ENCODE measurements around the gene HOXD9. TPM values are rescaled to one million over a fixed set of nuclear protein-coding genes. Genes with fewer than 3 reads are reported as not detected.

HOXD9 gene
- total RNA-seq, 2 experiments from 2014 or later, result not detected

DNA sequence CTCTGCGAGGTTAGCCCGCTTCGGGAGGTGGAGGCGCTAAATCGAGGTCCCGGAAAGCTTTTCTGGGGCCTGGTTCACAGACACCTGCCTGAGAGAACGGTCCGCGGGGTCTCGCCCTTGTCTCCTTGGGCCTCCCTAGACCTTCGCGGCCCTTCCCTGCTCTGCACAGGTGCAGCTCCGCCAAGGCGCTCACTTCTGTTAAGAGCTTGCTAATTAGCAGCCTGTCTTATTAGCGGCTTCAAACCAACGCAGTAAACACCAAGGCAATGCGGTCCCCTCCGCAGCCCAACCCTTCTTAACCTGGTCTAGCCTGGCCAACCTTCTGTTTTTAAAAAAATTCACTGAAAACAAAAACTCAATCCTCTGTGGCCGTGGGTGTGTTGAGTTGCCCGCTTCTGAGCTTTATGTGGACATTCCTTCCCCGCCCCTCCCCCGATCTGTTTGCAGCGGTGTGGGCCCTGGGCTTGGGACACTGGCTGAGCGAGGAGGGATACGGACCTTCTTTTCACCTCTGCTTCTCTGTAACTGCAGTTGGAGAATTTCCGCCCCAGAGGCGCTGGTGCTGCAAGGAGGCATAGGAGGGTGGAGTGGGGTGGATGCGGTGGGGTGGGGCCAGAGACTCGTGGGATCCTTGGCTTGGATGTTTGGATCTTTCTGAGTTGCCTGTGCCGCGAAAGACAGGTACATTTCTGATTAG is 25.4 kb downstream of the HOXD9 start:
- Mint-ChIP-seq H3K27me3 (peaks cover 84% of the 10 kb centered on the region), H3K36me3 (ENCODE audit: low read depth) (no peaks in the 10 kb centered on the region), H3K4me3 (no peak overlapping the region), H3K4me1 (ENCODE audit: low read depth) (peaks cover 7% of the 10 kb centered on the region), H3K27ac (no peak overlapping the region), H3K9me3 (no peaks in the 10 kb centered on the region)
- intact Hi-C loops (cut with micrococcal nuclease), result no loop called here
- POLR2A ChIA-PET, result no interaction called here
- CTCF ChIA-PET, result no interaction called here
- DNase-seq (no peak), ATAC-seq (no peak)
- TF ChIP-seq, protein P1, sequence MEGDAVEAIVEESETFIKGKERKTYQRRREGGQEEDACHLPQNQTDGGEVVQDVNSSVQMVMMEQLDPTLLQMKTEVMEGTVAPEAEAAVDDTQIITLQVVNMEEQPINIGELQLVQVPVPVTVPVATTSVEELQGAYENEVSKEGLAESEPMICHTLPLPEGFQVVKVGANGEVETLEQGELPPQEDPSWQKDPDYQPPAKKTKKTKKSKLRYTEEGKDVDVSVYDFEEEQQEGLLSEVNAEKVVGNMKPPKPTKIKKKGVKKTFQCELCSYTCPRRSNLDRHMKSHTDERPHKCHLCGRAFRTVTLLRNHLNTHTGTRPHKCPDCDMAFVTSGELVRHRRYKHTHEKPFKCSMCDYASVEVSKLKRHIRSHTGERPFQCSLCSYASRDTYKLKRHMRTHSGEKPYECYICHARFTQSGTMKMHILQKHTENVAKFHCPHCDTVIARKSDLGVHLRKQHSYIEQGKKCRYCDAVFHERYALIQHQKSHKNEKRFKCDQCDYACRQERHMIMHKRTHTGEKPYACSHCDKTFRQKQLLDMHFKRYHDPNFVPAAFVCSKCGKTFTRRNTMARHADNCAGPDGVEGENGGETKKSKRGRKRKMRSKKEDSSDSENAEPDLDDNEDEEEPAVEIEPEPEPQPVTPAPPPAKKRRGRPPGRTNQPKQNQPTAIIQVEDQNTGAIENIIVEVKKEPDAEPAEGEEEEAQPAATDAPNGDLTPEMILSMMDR (IDR thresholded peaks at IDR 0.05), result no peak

DNA sequence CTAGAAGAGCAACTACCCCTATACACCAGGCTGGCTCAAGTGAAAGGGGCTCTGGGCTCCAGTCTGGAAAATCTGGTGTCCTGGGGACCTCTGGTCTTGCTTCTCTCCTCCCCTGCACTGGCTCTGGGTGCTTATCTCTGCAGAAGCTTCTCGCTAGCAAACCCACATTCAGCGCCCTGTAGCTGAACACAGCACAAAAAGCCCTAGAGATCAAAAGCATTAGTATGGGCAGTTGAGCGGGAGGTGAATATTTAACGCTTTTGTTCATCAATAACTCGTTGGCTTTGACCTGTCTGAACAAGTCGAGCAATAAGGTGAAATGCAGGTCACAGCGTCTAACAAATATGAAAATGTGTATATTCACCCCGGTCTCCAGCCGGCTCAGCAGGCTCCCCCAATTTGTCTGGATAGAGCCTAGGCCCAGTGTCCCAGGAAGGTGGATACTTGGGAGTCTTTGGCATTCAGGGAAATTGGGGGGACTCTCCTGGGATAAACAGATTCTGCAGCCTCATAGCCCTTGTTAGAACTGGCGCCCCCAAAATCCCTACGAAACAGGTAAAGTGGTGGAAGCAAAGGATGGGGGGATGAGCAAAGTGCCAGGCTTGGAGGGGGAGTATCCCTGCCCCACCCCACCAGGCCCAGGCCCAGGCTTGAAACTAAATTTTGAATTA is 26.4 kb downstream of the HOXD9 start:
- intact Hi-C loops (cut with micrococcal nuclease), result no loop called here
- Mint-ChIP-seq H3K27me3 (peaks cover 84% of the 10 kb centered on the region), H3K27ac (no peak overlapping the region), H3K36me3 (ENCODE audit: low read depth) (no peaks in the 10 kb centered on the region), H3K4me1 (ENCODE audit: low read depth) (peaks cover 7% of the 10 kb centered on the region), H3K4me3 (no peak overlapping the region), H3K9me3 (no peaks in the 10 kb centered on the region)
- DNase-seq (no peak), ATAC-seq (no peak)
- ChIA-PET POLR2A (no interaction called here), CTCF (no interaction called here)
- TF ChIP-seq, protein P1 (IDR thresholded peaks at IDR 0.05), result no peak

DNA sequence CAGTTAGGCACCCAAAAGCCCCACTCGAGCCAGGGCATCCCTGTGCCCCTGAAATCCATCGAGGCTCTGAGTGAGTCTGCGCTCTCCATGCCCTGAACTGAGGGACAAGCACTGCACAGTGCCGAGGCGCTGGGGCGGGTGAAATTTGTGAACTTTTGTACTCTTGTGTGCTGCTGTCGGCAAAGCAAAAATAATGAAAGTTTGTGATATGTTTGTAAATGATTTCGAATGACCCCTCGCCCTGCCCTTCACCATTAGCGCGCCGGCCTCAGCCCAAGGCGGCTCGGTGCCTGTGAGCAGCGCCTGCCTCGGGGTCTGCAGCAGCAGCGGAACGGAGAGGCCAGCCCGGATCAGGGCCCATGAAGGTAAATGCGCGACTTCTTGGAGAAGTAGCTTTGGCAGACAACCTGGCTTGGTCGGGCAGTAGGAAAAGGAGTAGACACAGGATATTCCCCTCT is 27.0 kb downstream of the HOXD9 start:
- Mint-ChIP-seq H3K27me3 (peaks cover 84% of the 10 kb centered on the region), H3K27ac (no peak overlapping the region), H3K4me1 (ENCODE audit: low read depth) (peaks cover 7% of the 10 kb centered on the region), H3K4me3 (no peak overlapping the region), H3K9me3 (no peaks in the 10 kb centered on the region), H3K36me3 (ENCODE audit: low read depth) (no peaks in the 10 kb centered on the region)
- POLR2A ChIA-PET, result no interaction called here
- DNase-seq, result no peak
- CTCF ChIA-PET, result interaction anchor here (2.7 kb wide), 1 partner anchor 306 kb away, joined by 8 read pairs; no protein-coding TSS in a partner anchor
- intact Hi-C loops (cut with micrococcal nuclease), result no loop called here
- TF ChIP-seq, protein P1 (IDR thresholded peaks at IDR 0.05), result no peak
- ATAC-seq, result no peak

DNA sequence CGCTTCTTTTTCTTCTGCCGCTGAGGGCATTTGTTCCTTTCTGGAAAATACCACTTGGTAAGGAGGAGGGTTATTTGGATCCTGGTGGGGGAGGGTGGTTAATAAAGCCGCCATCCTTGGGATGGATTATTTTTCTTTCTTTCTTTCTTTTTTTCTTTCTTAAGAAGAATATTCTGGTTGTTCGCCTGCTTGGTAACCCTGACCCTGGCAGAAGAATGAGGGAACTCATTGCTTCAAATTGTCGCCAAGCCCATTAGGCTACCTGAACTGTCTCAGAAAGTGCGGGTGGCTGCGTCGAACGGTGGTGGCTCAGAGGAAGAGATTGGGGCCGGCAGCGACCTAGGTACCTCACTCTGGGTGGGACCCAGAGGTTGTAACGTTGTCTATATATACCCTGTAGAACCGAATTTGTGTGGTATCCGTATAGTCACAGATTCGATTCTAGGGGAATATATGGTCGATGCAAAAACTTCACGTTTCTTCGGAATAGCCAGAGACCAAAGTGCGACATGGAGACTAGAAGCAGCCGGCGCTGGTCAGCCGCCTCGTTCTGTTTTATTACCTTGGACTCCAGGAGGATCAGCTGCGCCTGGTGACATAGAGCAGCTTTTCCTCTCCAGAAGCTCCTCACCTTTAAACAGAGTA is 27.5 kb downstream of the HOXD9 start:
- TF ChIP-seq, protein P1 (IDR thresholded peaks at IDR 0.05), result no peak
- Mint-ChIP-seq H3K9me3 (no peaks in the 10 kb centered on the region), H3K4me3 (no peak overlapping the region), H3K4me1 (ENCODE audit: low read depth) (peaks cover 7% of the 10 kb centered on the region), H3K36me3 (ENCODE audit: low read depth) (no peaks in the 10 kb centered on the region), H3K27ac (no peak overlapping the region), H3K27me3 (peaks cover 84% of the 10 kb centered on the region)
- intact Hi-C loops (cut with micrococcal nuclease), result no loop called here
- CTCF ChIA-PET, result interaction anchor here (1.4 to 2.7 kb wide), 4 partner anchors 10 to 305 kb away, joined by 3 to 17 read pairs (median 6); no protein-coding TSS in a partner anchor
- DNase-seq (no peak), ATAC-seq (no peak)
- POLR2A ChIA-PET, result interaction anchor here (0.7 kb wide), 1 partner anchor 76 kb away, joined by 3 read pairs; no protein-coding TSS in a partner anchor
